ENCODE data around the gene RABL3.

The RABL3 gene

DNA sequence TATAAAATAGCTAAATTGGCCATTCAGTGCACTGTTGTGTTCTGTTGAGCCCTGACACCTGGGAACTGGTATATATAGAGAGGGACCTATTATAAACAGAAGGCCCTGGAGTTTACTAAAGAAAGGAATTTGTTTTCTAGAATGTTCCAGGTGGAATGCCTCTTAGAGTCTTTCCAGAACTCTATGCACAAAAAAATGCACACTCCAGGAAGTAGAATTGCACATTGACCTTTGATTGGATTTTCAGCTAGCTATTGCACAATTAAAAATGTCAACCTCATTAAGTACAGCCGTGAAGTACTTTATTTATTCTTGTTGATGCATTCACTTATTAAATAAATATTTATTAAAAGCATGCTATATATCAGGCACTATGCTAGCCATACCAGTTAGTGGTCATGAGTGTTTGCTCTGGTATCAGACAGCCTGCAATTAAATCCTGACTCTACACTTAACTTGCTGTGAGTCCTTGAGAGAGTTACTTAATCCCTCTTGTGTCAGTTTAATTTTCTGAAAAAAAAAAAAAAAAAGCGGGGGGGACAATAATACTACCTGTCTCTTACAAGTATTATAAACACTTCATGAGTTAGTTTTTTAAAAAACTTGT lies 105.4 kb downstream of the RABL3 start:
- no peak for TF ChIP-seq GATA1 (IDR thresholded peaks at IDR 0.05; ENCODE audit: low read depth, low read length)
- no peak for DNase-seq
